HG03439 (cell line): ENCODE measurements around the gene DNAH5.

Source experiments
- ATAC-seq: cut with Tn5 transposase; IDR thresholded peaks from one replicate; pipeline ENCODE4 v1.9.1; 2021; ENCODE audit warnings: mild to moderate bottlenecking, moderate library complexity; ENCODE audit not compliant: unreplicated experiment

The DNAH5 gene

GRCh38 chr5:13739479-13739878 is 205.0 kb downstream of the DNAH5 start:
- no peak for ATAC-seq

DNA sequence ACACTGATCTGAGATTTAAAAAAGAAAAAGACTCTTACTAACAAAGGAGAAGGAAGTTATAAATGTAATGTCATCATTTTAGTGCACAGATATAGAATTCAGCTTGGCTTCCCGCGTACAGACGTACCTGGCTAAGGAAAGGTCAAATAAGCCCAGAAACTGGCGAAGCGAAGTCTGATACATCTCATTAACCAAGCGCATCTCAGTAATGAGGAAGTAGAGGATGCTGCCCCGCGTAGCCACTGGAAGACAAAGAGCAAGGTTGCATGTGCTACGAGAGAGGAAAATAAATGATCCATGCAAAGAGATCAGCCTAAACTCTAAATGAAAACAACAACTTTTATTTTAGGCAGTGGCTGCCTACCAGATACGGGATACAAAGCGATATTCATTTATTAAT is 208.8 kb downstream of the DNAH5 start:
- ATAC-seq: no peak

GRCh38 chr5:13731121-13731628 is 213.3 kb downstream of the DNAH5 start:
- no peak for ATAC-seq

DNA sequence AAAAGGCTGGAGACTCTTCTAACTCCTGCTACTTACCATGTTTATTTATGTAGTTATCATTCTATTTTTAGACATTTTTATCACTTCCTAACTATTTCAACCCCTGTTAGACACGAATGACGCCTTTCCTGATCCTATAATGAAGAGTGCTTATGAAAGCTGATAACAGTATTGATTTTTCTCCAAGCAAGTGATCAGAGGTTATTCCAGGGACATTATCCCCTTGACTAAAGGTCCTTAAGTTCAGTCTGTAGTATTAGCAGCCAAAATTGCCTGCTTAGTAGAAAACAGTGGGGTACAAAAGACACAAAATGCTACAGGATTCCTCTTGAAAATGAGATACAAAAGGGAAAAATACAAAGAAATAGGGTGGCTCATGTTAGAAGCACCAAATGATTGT is 235.6 kb downstream of the DNAH5 start:
- no peak for ATAC-seq

- no peak for ATAC-seq
Measured at GRCh38 chr5:13708432-13708831, 236.1 kb downstream of the DNAH5 start.

DNA sequence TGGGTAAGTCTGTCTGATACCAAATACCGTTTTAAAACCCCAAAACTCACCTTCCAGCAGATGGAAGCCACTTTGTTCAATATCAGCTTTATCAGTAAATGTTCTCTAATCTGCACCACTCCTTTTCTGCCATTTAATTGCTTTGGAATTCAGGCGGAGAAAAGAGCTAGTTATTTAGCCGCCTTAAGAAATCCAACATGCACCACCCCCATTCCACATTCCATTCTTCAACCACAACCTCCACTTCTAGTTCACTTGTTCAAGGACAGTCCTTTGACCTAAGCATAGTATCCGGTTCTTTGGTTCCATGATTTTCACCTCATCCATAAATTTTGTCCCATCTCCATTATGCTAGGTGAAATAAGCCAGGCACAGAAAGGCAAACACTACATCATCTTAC is 240.1 kb downstream of the DNAH5 start:
- no peak for ATAC-seq

DNA sequence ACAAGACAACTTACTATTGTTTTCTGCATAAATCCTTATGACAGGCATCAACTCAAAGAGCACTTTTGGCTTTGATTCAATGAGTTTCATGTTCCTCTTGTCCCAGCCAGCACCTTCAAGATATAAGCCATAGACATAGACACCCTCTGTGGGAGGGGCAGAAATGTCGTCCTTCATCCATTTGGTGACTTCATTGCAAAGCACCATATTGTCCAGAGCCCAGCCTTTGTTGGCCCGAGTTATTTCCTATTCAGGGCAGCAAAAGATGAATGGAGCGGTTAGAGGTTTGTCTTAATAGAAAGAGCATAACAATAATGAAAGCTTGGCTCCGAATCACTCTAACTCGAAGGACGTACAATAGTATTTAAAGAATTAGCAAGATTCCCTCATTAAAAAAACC is 243.9 kb downstream of the DNAH5 start:
- no peak for ATAC-seq

DNA sequence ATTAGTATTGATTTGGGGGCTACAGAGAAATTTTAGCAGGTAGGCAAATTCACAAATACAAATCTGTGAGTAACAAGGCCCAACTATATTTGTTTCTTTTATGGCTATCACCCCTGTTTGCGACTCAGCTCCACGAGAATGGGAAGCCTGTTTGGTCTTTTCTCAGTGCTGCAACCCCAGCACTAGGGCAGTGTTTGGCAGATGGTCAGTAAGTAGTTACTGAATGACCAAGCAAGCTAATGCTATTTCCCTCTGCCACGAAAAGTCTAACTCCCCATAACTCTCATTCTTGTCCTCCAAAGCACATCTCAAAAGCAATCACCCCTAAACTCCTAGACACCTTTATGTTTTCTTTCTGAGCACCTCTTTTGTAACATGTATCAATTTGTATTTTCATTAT is 245.6 kb downstream of the DNAH5 start:
- ATAC-seq: no peak

- no peak for ATAC-seq
Measured at GRCh38 chr5:13695076-13695712, 249.3 kb downstream of the DNAH5 start.

DNA sequence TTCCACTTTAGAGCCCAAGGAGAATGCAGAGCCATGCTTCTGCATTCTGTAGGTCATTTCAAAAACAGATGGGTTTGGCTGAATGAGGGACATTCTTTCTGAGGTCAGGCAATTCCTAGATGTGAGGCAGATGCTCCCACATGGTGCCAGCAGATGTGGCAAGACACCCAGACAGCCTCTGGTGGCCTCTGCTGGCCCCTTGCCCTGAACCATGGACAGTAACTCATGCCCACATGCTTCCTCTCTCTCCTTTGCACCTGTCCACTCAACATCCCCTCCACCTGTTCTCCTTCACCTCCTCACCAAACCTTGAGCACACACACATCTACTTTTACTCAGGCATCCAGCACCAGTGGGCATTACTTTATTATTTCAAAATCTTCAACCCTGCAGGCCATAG is 252.3 kb downstream of the DNAH5 start:
- no peak for ATAC-seq

GRCh38 chr5:13676531-13676930 is 268.0 kb downstream of the DNAH5 start:
- no peak for ATAC-seq

- no peak for ATAC-seq
Measured at GRCh38 chr5:13674391-13674790, 270.1 kb downstream of the DNAH5 start.

GRCh38 chr5:13673511-13673910 is 271.0 kb downstream of the DNAH5 start:
- no peak for ATAC-seq

GRCh38 chr5:13664377-13664776 is 280.1 kb downstream of the DNAH5 start:
- no peak for ATAC-seq

DNA sequence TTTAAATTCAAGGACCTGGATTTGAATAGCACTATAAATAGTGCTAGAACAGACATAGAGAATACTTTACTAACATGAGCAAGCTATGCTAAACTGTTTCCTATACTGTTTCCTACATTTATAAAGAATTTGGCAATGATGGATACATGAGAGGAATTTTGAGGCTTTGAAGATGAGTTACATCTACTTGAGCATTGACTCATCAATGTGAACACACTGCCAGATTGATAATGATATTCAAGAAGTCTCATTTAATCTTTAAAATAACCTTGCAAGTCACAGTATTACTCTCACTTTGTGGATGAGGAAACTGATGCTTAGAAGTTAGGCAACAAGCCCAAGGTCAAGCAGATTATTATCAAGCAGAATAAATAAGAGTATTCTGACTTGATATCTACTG is 281.9 kb downstream of the DNAH5 start:
- ATAC-seq: no peak

DNA sequence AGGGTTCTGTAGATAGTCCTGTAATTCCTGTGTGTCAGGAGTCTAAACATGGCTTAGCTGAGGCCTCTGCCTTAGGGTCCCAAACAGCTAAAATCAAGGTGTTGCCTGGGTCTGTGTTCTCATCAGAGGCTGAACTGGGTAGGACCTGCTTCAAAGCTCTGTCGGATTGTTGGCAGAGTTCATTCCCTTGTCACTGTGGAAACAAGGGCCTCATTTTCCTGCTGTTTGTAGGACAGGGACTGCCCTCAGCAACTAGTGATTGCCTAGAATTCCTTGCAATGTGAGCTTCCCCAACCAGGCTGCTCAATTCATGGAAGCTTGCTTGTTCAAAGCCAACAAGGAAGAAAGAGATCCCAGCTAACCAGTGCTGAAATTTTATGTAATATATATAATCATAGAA is 283.2 kb downstream of the DNAH5 start:
- no peak for ATAC-seq

- ATAC-seq: no peak
Measured at GRCh38 chr5:13660072-13660471, 284.4 kb downstream of the DNAH5 start.

DNA sequence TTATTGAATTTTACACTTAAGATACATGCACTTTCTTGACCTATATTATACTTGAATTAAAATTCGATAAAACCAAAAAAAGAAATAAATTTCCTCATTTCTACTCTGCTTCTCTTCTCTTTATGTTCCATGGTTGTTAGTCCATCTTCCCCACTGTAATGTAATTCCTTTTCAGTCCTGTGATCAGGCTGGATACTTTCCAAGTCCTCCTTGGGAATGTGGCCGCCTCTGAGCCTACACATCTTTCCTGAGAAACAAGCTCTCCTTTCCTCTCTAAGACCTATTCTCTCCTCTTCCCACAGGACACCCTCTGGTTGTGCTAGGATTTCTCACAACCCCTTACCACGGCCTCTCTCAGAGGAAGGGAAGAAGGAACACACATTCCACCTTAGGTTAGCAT is 285.1 kb downstream of the DNAH5 start:
- ATAC-seq: no peak

GRCh38 chr5:13658761-13659160 is 285.7 kb downstream of the DNAH5 start:
- no peak for ATAC-seq

DNA sequence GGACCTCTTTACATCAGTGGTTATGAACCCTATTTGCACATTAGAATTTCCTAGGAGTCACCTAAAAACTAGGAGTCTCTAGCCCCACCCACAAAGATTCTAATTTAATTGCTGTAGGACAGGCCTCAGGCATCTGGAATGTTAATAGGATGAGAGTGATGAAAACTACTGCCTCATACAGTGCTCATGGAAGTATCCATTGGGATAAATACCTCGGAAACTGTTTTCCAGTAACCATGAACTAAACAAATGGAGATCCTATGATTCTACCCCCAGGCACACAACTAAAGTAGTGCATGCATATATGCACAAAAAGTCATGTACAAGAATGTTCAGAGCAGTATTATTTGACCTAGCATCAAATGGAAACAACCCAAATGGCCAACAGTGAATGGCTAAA is 286.3 kb downstream of the DNAH5 start:
- no peak for ATAC-seq

GRCh38 chr5:13653709-13654108 is 290.8 kb downstream of the DNAH5 start:
- no peak for ATAC-seq

DNA sequence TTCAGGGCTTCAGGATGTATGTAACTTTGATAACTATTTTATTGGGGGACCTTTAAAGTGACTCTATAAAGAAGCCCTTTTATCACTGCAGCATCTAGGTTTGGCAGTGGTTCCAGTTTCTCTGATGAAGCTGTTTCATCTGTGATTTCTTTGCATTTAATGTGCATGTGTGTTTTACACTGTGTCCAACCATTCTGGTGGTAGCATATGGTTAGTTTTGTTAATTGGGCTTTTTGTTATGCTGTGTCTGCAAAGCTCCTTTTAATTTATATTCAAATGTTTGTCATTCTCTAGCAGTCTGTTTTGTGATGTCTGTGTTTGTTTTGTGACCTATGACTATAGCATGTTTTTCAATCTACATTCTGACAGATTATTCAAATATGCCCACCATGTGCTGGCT is 294.8 kb downstream of the DNAH5 start:
- ATAC-seq: no peak

DNA sequence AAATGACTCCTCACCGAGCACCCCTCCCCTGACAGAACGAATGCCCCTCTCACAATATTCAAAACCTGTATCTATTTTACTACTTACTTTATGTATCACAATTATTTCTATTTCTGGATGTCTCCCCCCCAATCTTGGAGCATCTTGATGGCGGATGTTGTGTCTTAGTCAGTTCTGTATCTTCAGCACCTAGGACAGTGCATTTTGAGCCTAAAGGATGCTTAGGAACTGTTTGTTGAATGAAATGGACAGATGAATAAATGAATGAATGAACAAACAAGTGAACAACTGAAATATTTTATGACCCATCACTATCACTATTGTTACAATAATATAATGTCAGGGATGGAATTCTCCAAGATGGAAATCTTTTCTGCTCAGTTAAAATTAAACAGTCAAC is 295.7 kb downstream of the DNAH5 start:
- no peak for ATAC-seq
